NT2/D1 (cell line): ENCODE data around the gene HES1.

ENCODE experiments used
- DNase-seq: peaks from one replicate; pipeline ENCODE4 v3.0.0-alpha.2; 2011; ENCODE audit warnings: low read depth, low spot score
- H3K27me3 ChIP-seq: 2 replicates; pipeline ENCODE4 v1.6.0; 2011; ENCODE audit warnings: mild to moderate bottlenecking; ENCODE audit not compliant: insufficient read length, insufficient read depth
- H3K36me3 ChIP-seq: 2 replicates; pipeline ENCODE4 v1.6.1; 2011; ENCODE audit warnings: mild to moderate bottlenecking, low read length, mixed read lengths; ENCODE audit not compliant: insufficient read depth, insufficient read length
- H3K4me1 ChIP-seq: 2 replicates; pipeline ENCODE4 v1.5.1; 2011; ENCODE audit not compliant: insufficient read depth, insufficient read length
- H3K4me3 ChIP-seq: 2 replicates; pipeline ENCODE4 v1.5.1; 2011; ENCODE audit warnings: low read depth; ENCODE audit not compliant: insufficient read length
- H3K9ac ChIP-seq: 2 replicates; pipeline ENCODE4 v1.6.0; 2011; ENCODE audit warnings: low read depth; ENCODE audit not compliant: insufficient read length
- H3K9me3 ChIP-seq: 2 replicates; pipeline ENCODE4 v1.5.1; 2011; ENCODE audit warnings: mild to moderate bottlenecking, low read length; ENCODE audit not compliant: insufficient read depth
- SUZ12 ChIP-seq: IDR thresholded peaks from 2 replicates; pipeline ENCODE4 v1.6.1; 2011; ENCODE audit not compliant: insufficient read length, insufficient read depth; ENCODE audit errors: extremely low read depth
- YY1 ChIP-seq: IDR thresholded peaks from 2 replicates; pipeline ENCODE4 v1.6.1; 2011; ENCODE audit not compliant: insufficient read length, insufficient read depth
- ZNF274 ChIP-seq: IDR thresholded peaks from 2 replicates; pipeline ENCODE4 v1.6.1; 2011; ENCODE audit warnings: mild to moderate bottlenecking, low read depth, low read length

Gene HES1

GRCh38 chr3:194130188-194130587 is 5.8 kb upstream of the HES1 start:
- H3K4me1 ChIP-seq: peaks cover 31% of the 10 kb centered on the region
- DNase-seq: no peak
- H3K9me3 ChIP-seq: no peaks in the 10 kb centered on the region
- H3K27me3 ChIP-seq: peaks cover 25% of the 10 kb centered on the region
- no peak for TF ChIP-seq YY1
- TF ChIP-seq SUZ12: no peak
- TF ChIP-seq ZNF274: no peak
- no peaks in the 10 kb centered on the region for H3K36me3 ChIP-seq
- H3K4me3 ChIP-seq: no peak overlapping the region
- no peak overlapping the region for H3K9ac ChIP-seq

GRCh38 chr3:194130807-194131589 is 5.0 kb upstream of the HES1 start:
- Histone ChIP-seq H3K36me3 (no peaks in the 10 kb centered on the region), H3K9ac (peak overlapping the region; percentile 46), H3K4me1 (peaks cover 31% of the 10 kb centered on the region), H3K9me3 (no peaks in the 10 kb centered on the region), H3K27me3 (peaks cover 25% of the 10 kb centered on the region), H3K4me3 (no peak overlapping the region)
- TF ChIP-seq ZNF274 (no peak), YY1 (no peak), SUZ12 (no peak)
- peak; percentile 39 for DNase-seq

DNA sequence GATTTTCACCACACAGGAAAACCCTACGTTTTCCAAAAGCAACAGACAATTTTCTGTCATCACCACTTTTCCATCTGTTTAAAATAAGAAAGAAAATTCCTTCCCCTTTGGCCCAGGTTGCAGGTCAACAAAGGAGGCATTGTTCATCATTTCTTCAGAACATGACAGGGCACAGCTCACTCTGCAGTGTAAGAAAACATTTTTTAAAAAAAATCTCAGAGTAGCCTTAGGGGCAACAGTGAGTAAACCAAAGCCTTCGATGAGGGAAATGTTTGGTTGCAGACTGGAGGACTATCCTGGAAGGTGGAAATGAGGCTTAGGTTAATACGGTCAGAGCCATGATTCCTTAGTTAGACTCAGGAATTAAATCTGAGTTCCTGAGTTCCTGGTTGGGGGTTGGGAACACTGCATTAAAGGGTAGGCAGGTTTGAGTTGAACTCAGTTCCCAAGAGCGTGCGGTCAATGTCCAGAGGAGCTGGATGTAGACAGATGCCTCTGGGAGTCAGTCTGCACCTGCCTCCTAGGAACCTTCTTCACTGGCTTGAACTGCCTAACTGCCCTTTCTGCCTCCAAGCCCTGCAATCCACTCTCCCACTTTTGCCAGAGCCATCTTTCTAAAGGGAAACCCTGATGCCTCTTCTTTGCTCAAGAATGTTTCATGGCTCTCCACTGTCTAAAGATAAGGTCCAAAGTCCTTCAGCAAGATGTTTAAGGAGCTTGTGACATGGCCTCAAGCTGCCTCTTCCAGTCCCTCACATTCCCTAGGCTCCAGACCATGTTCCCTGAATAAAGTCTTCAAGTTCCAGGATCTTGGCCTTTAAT is 3.3 kb upstream of the HES1 start:
- no peak overlapping the region for H3K4me3 ChIP-seq
- peaks cover 31% of the 10 kb centered on the region for H3K4me1 ChIP-seq
- H3K9ac ChIP-seq: no peak overlapping the region
- no peaks in the 10 kb centered on the region for H3K9me3 ChIP-seq
- H3K36me3 ChIP-seq: peaks cover 10% of the 10 kb centered on the region
- TF ChIP-seq YY1 (no peak), ZNF274 (no peak), SUZ12 (no peak)
- peaks cover 25% of the 10 kb centered on the region for H3K27me3 ChIP-seq
- peak; percentile 35 for DNase-seq

GRCh38 chr3:194133661-194134230 is 2.2 kb upstream of the HES1 start:
- peak; percentile 66 for DNase-seq
- peak overlapping the region; percentile 41 for H3K4me3 ChIP-seq
- peaks cover 21% of the 10 kb centered on the region for H3K36me3 ChIP-seq
- H3K9me3 ChIP-seq: no peaks in the 10 kb centered on the region
- peaks cover 25% of the 10 kb centered on the region for H3K27me3 ChIP-seq
- TF ChIP-seq SUZ12: no peak
- no peak for TF ChIP-seq ZNF274
- TF ChIP-seq YY1: no peak
- H3K9ac ChIP-seq: peak overlapping the region; percentile 79
- peaks cover 33% of the 10 kb centered on the region for H3K4me1 ChIP-seq

GRCh38 chr3:194134231-194134756 is 1.7 kb upstream of the HES1 start:
- Histone ChIP-seq H3K9me3 (no peaks in the 10 kb centered on the region), H3K36me3 (peaks cover 23% of the 10 kb centered on the region), H3K27me3 (peaks cover 25% of the 10 kb centered on the region), H3K4me1 (peaks cover 31% of the 10 kb centered on the region), H3K9ac (peak overlapping the region; percentile 66), H3K4me3 (peak overlapping the region; percentile 45)
- TF ChIP-seq YY1: no peak
- TF ChIP-seq SUZ12: no peak
- no peak for TF ChIP-seq ZNF274
- DNase-seq: no peak

DNA sequence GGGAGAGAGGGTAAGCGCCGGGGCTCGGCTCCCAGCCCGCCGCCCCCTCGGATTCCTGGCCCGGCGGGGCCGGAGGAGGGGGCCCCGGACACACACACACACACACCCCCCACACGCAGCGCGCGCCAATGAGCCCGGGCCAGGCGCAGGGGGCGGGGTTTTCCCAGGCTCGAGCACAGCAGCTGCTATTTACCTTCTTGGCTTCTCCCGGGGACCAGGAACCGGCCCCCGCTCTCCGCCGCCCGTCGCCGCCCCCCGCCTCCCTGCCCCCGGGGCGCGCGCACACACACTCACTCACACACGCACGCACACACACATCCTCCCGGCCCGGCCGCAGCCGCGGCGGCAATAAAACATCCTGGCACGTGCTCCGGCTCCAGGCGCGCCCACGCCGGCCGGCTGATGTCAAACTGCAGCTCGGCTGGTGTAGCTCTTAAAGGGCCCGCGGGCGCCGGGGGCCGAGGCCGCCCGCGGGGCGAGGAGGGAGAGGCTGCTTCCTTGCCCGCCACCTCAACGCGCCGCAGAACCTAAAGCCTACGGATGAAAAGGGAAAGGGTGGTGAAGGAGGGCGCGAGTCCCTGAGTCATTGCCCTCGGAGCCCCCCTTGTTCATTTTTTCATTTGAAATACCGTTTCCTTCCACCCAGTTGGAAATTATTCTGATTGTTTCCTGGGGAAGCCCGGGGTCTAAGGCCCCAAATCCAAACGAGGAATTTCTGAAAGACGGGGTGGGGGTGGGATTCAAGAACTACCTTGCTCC is 1.0 kb upstream of the HES1 start:
- H3K36me3 ChIP-seq: peaks cover 23% of the 10 kb centered on the region
- H3K27me3 ChIP-seq: peaks cover 25% of the 10 kb centered on the region
- no peaks in the 10 kb centered on the region for H3K9me3 ChIP-seq
- peak overlapping the region; percentile 75 for H3K9ac ChIP-seq
- peak overlapping the region; percentile 45 for H3K4me3 ChIP-seq
- H3K4me1 ChIP-seq: peaks cover 25% of the 10 kb centered on the region
- TF ChIP-seq SUZ12 (no peak), ZNF274 (no peak), YY1 (no peak)
- DNase-seq: peak; percentile 89
